Measurements from ENCODE around the gene HS1BP3.

HS1BP3 gene

DNA sequence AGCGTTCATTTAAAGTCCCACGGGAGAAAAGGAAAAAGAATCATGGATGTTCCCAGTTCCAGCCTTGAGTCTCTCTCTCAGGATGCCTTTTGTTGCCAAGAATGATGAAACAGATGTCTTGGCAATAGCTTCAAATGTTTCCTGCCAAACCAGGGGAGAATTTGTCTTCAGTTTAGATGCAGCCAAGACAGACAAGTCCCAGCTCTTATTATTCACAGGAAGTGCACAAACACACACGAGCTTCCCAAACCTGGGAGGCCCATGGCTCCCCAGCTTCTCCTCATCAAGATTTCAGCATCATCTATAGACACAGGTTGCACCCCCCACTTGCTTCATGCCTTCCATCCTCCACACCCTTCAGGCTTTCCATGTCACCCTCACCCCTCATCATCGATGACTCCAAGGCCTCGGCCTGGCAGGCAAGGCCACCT lies 45.9 kb downstream of the HS1BP3 start:
- peak; percentile 56 for DNase-seq (ENCODE audit: low read depth)
- H3K4me3 ChIP-seq (ENCODE audit: low read length): no peak overlapping the region
- TF ChIP-seq, protein P1, sequence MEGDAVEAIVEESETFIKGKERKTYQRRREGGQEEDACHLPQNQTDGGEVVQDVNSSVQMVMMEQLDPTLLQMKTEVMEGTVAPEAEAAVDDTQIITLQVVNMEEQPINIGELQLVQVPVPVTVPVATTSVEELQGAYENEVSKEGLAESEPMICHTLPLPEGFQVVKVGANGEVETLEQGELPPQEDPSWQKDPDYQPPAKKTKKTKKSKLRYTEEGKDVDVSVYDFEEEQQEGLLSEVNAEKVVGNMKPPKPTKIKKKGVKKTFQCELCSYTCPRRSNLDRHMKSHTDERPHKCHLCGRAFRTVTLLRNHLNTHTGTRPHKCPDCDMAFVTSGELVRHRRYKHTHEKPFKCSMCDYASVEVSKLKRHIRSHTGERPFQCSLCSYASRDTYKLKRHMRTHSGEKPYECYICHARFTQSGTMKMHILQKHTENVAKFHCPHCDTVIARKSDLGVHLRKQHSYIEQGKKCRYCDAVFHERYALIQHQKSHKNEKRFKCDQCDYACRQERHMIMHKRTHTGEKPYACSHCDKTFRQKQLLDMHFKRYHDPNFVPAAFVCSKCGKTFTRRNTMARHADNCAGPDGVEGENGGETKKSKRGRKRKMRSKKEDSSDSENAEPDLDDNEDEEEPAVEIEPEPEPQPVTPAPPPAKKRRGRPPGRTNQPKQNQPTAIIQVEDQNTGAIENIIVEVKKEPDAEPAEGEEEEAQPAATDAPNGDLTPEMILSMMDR (IDR thresholded peaks at IDR 0.05; ENCODE audit: insufficient read depth, low read depth, low read length, missing control alignments): no peak

DNA sequence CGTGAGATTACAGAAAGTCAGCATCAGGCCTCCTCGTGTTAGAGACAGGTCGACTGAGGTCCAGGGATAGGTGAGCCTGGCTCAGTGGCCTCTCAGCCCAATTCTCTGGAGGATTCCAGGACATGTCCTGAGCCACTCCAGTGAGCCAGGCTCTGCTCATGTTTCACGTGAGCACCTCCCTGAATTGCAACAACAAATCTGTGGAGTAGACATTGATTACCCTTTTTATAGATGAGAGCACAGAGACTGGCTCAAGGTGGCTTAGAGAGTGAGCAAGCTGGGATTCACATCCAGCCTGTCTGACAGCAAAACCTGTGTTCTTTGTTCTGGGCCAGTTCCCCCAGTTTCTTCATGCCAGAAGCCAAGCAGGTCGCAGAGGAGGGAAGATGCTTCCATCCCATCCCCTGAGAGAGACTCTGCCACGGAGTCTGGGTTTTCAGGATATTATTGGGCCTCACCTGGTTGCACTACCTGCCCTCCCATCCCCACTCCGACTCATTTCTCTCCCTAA lies 46.4 kb downstream of the HS1BP3 start:
- H3K4me3 ChIP-seq (ENCODE audit: low read length): no peak overlapping the region
- DNase-seq (ENCODE audit: low read depth): no peak
- TF ChIP-seq, protein P1 (IDR thresholded peaks at IDR 0.05; ENCODE audit: insufficient read depth, low read depth, low read length, missing control alignments): no peak

DNA sequence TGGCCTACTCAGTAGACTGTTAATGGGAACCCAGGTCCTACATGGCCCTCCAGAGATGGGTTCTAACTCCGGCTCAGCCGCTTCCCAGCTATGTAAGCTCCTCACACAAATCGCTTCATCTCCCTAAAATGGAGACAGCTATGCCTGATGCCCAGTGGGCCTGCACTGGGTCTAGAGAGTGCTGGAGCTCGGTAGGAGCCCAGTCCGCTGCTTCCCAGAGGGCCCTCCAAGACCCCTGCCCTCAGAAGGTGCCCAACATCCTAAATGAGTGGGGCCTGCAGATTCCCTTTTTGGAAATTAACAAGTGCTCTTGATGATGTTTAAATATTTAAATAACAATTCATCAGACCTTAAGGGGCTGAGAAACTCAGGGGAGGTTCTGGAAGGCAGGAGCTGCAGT lies 47.1 kb downstream of the HS1BP3 start:
- H3K4me3 ChIP-seq (ENCODE audit: low read length): no peak overlapping the region
- no peak for DNase-seq (ENCODE audit: low read depth)
- TF ChIP-seq, protein P1 (IDR thresholded peaks at IDR 0.05; ENCODE audit: insufficient read depth, low read depth, low read length, missing control alignments): no peak

DNA sequence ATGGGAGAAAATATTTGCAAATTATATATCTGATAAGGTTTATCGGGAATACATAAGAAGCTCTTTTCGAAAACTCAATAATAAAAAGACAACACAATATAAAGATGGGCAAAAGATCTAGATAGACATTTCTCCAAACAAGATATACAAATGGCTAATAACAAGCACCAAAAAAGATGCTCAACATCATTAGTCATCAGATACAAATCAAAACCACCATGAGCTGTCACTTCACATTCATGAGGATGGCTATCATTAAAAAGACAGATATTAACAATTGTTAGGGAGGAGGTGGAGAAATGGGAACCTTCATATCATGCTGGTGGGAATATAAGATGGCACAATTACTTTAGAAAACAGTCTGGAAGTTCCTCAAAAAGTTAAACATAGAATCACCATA lies 48.1 kb downstream of the HS1BP3 start:
- TF ChIP-seq, protein P1 (IDR thresholded peaks at IDR 0.05; ENCODE audit: insufficient read depth, low read depth, low read length, missing control alignments): no peak
- no peak overlapping the region for H3K4me3 ChIP-seq (ENCODE audit: low read length)
- DNase-seq (ENCODE audit: low read depth): no peak

DNA sequence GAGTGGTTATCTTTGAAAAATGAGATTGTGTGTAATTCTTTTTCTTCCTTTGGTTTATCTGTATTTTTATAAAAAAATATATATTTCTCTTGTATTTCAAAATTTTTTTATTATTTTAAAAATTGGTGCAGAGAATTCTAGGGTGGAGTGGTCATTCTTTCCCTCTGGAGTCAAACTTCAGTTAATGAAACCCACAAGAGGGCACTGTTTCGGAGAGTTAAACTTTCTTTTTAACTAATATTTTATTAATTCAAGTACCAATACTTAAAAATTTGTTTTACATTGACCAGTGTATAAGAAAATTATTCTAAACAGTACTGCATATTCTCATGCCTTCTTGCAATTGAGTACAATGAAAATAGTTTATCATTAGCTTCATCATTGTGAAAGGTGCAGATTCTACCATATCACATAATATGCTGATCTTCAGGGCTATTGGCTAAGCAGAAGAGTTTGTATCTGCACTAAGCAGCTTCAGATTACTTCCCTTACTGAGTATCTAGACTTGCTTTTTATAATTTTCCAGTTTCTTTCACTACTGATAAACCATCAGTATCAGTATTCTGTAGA lies 50.1 kb downstream of the HS1BP3 start:
- TF ChIP-seq, protein P1 (IDR thresholded peaks at IDR 0.05; ENCODE audit: insufficient read depth, low read depth, low read length, missing control alignments): peak; percentile 40
- no peak overlapping the region for H3K4me3 ChIP-seq (ENCODE audit: low read length)
- DNase-seq (ENCODE audit: low read depth): no peak

DNA sequence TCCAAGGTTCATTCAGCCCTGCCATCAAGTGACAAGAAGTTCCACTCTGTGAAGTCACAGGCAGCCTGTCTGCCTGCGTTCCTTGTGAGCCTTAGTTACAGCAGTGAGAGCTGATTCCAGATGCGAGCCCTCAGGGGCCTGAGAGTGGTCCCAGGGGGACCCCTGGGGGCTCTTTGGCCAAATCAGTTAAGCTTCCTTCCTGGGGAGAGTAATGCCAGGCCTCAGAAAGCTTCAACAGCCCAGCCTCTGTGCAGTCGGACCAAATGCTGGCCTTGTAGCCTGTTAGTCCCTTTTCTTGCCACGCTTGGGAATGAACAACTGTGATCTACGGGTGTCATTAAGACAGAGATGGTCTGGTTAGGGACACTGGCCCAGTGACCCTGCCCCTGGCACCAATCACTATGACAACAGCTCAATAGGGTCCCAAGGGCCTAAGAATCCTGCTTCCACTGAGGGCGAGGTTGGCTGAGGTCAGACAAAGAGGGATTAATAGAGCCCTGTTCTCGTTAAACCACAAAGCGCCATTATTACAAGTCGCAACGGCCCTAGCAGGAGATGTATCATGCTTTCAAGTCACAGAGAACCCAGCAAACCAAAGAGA lies 50.9 kb downstream of the HS1BP3 start:
- no peak for DNase-seq (ENCODE audit: low read depth)
- TF ChIP-seq, protein P1 (IDR thresholded peaks at IDR 0.05; ENCODE audit: insufficient read depth, low read depth, low read length, missing control alignments): no peak
- no peak overlapping the region for H3K4me3 ChIP-seq (ENCODE audit: low read length)

All from epithelial cell of esophagus (primary cell).